ENCODE results near the gene CHRNE.
A peak's percentile ranks its signal among the peaks of the same experiment; 100 is the strongest.
"Not testable (repeated sequence)": the region's sequence is repeated elsewhere in the genome, so short reads cannot be mapped to it uniquely, and the experiment has no call there.

The CHRNE gene

GRCh38 chr17:4906642-4907041, 3.7 kb upstream of the CHRNE start:
- not testable (repeated sequence) for DNase-seq (ENCODE audit: low spot score)

- DNase-seq (ENCODE audit: low spot score) = no peak
These were observed 358 bp downstream of the CHRNE start for GRCh38 chr17:4902540-4902939.

GRCh38 chr17:4901648-4902344, 1.1 kb downstream of the CHRNE start:
- peak; percentile 49 for DNase-seq (ENCODE audit: low spot score)

GRCh38 chr17:4901108-4901647, 1.7 kb downstream of the CHRNE start:
- no peak for DNase-seq (ENCODE audit: low spot score)

GRCh38 chr17:4900231-4901107, 2.4 kb downstream of the CHRNE start:
- peak; percentile 51 for DNase-seq (ENCODE audit: low spot score)

GRCh38 chr17:4899341-4900230, 3.3 kb downstream of the CHRNE start, which contains the start of gene C17orf107:
C17orf107 (plus strand) TSS chr17:4899536; CDS start chr17:4899763, 227 bp downstream.
- peak; percentile 74 for DNase-seq (ENCODE audit: low spot score)

- DNase-seq (ENCODE audit: low spot score) = no peak
These were observed 4.0 kb downstream of the CHRNE start for GRCh38 chr17:4898927-4899326.

GRCh38 chr17:4898351-4898750, 4.5 kb downstream of the CHRNE start:
- no peak for DNase-seq (ENCODE audit: low spot score)

GRCh38 chr17:4897785-4898184, 5.1 kb downstream of the CHRNE start:
- no peak for DNase-seq (ENCODE audit: low spot score)

GRCh38 chr17:4897198-4897687, 5.7 kb downstream of the CHRNE start:
- DNase-seq (ENCODE audit: low spot score) = no peak

- no peak for DNase-seq (ENCODE audit: low spot score)
These were observed 6.3 kb downstream of the CHRNE start for GRCh38 chr17:4896332-4897197.

GRCh38 chr17:4895657-4896331, 7.1 kb downstream of the CHRNE start:
- DNase-seq (ENCODE audit: low spot score) = no peak

GRCh38 chr17:4895121-4895520, 7.8 kb downstream of the CHRNE start:
- DNase-seq (ENCODE audit: low spot score) = no peak

- DNase-seq (ENCODE audit: low spot score) = no peak
These were observed 9.0 kb downstream of the CHRNE start for GRCh38 chr17:4893721-4894560.

GRCh38 chr17:4893272-4893671, 9.6 kb downstream of the CHRNE start:
- DNase-seq (ENCODE audit: low spot score) = no peak

GRCh38 chr17:4892499-4893221, 10.2 kb downstream of the CHRNE start:
- no peak for DNase-seq (ENCODE audit: low spot score)

- DNase-seq (ENCODE audit: low spot score) = peak; percentile 75
These were observed 11.2 kb downstream of the CHRNE start for GRCh38 chr17:4891411-4892410.
